Activated T-cell treated with anti-CD3 and anti-CD28 coated beads, Interleukin-2, amount 50 U/mL, for 48 hours (primary cell): ENCODE results near the gene RGS10.

Experiments
- DNase-seq, 2 experiments: peaks; one replicate each; pipeline ENCODE4 v3.0.0-alpha.2; 2020

The RGS10 gene

GRCh38 chr10:119517235-119518141 is 25.0 kb downstream of the RGS10 start:
- DNase-seq: peak; percentile 81 to 83

- peak; percentile 81 to 83 for DNase-seq
Observed at GRCh38 chr10:119516381-119517234, 25.9 kb downstream of the RGS10 start.

- DNase-seq: no peak
Observed at GRCh38 chr10:119515511-119516045, 26.9 kb downstream of the RGS10 start.

- DNase-seq: no peak
Observed at GRCh38 chr10:119514819-119515218, 27.7 kb downstream of the RGS10 start.

- DNase-seq: no peak
Observed at GRCh38 chr10:119511828-119512515, 30.5 kb downstream of the RGS10 start.

GRCh38 chr10:119509909-119510451 is 32.5 kb downstream of the RGS10 start:
- DNase-seq: no peak

- no peak for DNase-seq
Observed at GRCh38 chr10:119507115-119507514, 35.4 kb downstream of the RGS10 start.

- DNase-seq: peak in 1 of 2 experiments; percentile 39
Observed at GRCh38 chr10:119505588-119506315, 36.8 kb downstream of the RGS10 start.

- DNase-seq: no peak
Observed at GRCh38 chr10:119505131-119505551, 37.4 kb downstream of the RGS10 start.

- DNase-seq: peak in 1 of 2 experiments; percentile 47
Observed at GRCh38 chr10:119504651-119505050, 37.9 kb downstream of the RGS10 start.

GRCh38 chr10:119503821-119504220 is 38.7 kb downstream of the RGS10 start:
- no peak for DNase-seq

GRCh38 chr10:119502618-119503155 is 39.8 kb downstream of the RGS10 start:
- peak in 1 of 2 experiments; percentile 49 for DNase-seq

GRCh38 chr10:119502209-119502608 is 40.3 kb downstream of the RGS10 start:
- DNase-seq: peak; percentile 84

- DNase-seq: peak in 1 of 2 experiments; percentile 39
Observed at GRCh38 chr10:119501690-119502089, 40.8 kb downstream of the RGS10 start.

- peak in 1 of 2 experiments; percentile 43 for DNase-seq
Observed at GRCh38 chr10:119500821-119501220, 41.7 kb downstream of the RGS10 start.

GRCh38 chr10:119500123-119500795 is 42.3 kb downstream of the RGS10 start:
- DNase-seq: no peak

GRCh38 chr10:119499677-119500002 is 42.9 kb downstream of the RGS10 start:
- no peak for DNase-seq

- DNase-seq: peak in 1 of 2 experiments; percentile 62
Observed at GRCh38 chr10:119498889-119499676, 43.4 kb downstream of the RGS10 start.

- peak in 1 of 2 experiments; percentile 30 for DNase-seq
Observed at GRCh38 chr10:119497243-119497642, 45.3 kb downstream of the RGS10 start.

- peak; percentile 77 to 81 for DNase-seq
Observed at GRCh38 chr10:119496273-119496672, 46.2 kb downstream of the RGS10 start.
